ENCODE measurements around the gene RNF223.

Gene RNF223

DNA sequence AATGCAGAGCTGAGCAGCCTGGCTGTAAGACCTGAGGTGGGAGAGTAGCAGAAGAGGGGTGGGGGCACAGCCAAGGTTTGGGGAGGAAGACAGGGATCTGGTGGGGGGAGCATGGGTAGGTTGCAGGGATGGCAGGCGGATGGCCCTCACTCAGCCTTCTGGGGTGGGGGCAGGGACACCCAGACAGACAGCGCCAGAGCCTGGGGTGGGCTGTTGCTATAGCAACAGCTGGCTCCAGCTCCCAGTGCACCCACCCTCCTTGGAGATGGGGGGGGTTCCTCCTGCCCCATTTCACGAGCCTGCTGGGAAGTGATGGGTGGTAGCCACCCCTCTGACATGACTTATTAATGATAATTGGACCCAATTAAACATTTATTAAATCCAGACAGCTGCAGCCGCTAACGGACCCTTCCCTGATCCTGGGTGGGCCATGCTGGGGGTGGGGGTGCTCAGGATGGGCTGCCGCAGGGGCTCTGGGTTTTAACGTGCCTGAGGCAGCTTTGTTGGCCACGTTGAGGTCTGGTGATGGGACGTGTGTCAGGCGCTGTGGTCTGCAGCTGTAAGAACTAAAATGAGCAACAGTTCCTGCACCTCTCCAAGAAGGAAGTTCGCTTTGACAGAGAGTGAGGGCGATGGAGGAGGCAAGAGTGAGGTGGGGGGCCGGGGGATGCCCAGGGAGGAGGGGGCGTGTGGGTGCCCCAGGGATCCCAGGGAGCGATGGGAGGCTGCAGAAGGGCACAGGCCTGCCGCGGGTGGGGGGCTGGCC, 34.8 kb downstream of the RNF223 start:
- ChIA-PET CTCF (interaction anchor here (0.7 to 3.0 kb wide), 10 partner anchors 8 to 83 kb away, joined by 3 to 16 read pairs (median 4); no protein-coding TSS in a partner anchor), POLR2A (interaction anchor here (0.5 kb wide), 1 partner anchor 14 kb away, joined by 3 read pairs; no protein-coding TSS in a partner anchor)
- DNase-seq (ENCODE audit: low read depth, low spot score) = no peak
- TF ChIP-seq, protein P1, sequence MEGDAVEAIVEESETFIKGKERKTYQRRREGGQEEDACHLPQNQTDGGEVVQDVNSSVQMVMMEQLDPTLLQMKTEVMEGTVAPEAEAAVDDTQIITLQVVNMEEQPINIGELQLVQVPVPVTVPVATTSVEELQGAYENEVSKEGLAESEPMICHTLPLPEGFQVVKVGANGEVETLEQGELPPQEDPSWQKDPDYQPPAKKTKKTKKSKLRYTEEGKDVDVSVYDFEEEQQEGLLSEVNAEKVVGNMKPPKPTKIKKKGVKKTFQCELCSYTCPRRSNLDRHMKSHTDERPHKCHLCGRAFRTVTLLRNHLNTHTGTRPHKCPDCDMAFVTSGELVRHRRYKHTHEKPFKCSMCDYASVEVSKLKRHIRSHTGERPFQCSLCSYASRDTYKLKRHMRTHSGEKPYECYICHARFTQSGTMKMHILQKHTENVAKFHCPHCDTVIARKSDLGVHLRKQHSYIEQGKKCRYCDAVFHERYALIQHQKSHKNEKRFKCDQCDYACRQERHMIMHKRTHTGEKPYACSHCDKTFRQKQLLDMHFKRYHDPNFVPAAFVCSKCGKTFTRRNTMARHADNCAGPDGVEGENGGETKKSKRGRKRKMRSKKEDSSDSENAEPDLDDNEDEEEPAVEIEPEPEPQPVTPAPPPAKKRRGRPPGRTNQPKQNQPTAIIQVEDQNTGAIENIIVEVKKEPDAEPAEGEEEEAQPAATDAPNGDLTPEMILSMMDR (IDR thresholded peaks at IDR 0.05; ENCODE audit: insufficient read depth, low read length, missing control alignments) = no peak
- H3K4me3 ChIP-seq (ENCODE audit: low read depth, low read length) = no peak overlapping the region

DNA sequence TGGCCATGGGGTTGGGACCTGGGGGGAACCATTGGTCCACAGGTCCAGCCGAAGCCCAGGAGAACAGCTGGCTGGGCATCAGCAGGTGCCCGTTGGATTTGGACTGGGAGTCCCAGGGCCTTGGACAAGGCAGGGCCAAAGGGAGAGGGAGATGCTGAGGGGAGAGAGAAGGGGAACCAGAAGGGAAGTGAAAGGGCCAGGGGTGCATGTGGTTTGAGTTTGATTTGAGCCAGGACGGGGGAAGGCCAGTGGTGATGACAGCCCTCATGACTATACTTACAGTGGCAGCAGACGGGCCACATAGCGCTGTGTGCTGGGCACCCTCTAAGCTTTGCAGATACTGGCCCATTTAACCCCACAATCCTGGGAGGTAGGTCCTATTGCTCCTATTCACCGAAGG, 35.4 kb downstream of the RNF223 start:
- POLR2A ChIA-PET = no interaction called here
- TF ChIP-seq, protein P1 (IDR thresholded peaks at IDR 0.05; ENCODE audit: insufficient read depth, low read length, missing control alignments) = no peak

DNA sequence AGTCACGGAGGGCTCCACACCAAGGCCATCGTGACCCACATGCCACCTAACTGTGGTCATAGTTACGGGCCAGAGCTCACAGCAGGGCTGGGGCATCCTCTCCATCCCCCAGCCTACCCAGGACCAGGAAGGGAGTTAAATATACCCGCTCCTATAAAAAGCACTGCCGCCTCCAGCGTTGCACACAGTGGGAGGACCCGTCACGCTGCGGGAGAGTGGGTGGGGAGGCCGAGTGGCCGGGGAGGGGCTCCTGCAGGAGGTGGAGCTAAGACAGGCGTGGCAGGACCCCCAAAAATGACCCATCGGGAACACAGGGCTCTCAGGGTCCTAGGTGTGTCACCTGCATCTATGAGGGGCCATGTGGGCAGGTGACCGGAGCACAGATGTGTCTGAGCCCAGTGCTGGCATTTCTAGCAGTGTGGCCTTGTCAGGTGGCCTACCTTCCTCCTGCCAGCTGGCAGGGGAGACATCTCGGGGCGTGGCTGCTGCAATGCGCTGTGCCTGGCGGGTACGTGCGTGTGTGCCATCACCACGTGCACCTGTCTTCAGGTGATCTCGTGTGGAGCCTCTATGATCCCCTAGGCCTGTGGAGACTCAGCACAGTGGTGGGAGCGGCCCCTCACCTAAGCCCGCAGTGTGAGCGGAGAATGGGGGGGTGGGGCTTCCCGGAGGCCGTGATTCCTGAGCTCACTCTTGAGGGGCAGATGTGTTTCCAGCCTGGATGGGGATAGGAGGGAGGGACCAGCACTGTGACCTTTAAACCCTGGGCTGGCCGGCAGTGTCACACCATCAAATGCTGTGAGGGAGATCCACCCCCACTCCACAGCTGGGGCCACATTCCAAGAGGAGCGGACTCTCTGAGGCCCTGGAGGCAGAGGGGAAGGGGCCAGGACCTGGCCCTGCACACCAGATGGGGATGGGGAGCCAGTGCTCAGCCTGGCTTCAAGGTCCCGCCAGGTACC, 36.5 kb downstream of the RNF223 start:
- CTCF ChIA-PET = interaction anchor here (1.2 to 1.5 kb wide), 3 partner anchors 14 to 55 kb away, joined by 3 to 4 read pairs (median 4); no protein-coding TSS in a partner anchor

More for the DNA sequence above, 35.4 kb downstream of the RNF223 start:
- H3K4me3 ChIP-seq (ENCODE audit: low read depth, low read length) = no peak overlapping the region
- no peak for DNase-seq (ENCODE audit: low read depth, low spot score)
- CTCF ChIA-PET = interaction anchor here (1.6 to 3.0 kb wide), 5 partner anchors 16 to 55 kb away, joined by 3 to 16 read pairs (median 8); no protein-coding TSS in a partner anchor

DNA sequence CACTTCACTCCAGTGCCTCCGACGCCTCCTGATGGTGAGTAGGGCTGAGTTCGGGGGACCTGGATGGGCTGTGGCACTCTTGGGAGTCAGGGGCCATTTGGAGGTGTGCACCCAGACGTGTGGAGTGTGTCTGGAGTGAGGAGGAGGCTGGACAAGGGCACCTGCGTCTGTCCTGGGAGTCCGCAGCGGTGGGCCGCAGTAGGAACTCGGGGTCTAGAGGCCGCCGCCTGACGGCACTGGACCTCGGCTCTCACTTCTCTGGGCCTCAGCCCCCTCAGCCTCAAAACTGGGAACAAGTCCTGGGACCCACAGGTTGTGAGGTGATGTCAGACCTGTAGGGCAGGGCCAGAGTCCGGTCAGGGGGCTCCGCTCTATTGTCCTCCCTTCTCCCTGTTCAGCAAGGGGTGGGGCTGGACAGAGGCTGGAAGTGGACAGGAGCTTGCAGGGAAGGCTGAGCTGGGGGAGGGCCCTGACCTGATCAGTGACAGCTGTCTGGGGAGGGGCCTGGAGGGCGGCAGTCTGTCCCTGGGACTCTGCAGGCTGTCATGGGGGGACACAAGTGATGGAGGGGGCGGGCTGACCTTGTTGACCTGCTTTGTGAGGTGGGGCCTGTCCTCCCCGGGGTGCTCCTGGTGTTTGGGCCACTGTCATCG, 38.7 kb downstream of the RNF223 start:
- CTCF ChIA-PET = interaction anchor here (1.3 kb wide), 1 partner anchor 51 kb away, joined by 3 read pairs; no protein-coding TSS in a partner anchor
- POLR2A ChIA-PET = no interaction called here
- H3K4me3 ChIP-seq (ENCODE audit: low read depth, low read length) = no peak overlapping the region
- TF ChIP-seq, protein P1 (IDR thresholded peaks at IDR 0.05; ENCODE audit: insufficient read depth, low read length, missing control alignments) = no peak
- DNase-seq (ENCODE audit: low read depth, low spot score) = no peak

More for the DNA sequence above, 36.5 kb downstream of the RNF223 start:
- no peak for DNase-seq (ENCODE audit: low read depth, low spot score)
- TF ChIP-seq, protein P1 (IDR thresholded peaks at IDR 0.05; ENCODE audit: insufficient read depth, low read length, missing control alignments) = no peak
- POLR2A ChIA-PET = no interaction called here
- no peak overlapping the region for H3K4me3 ChIP-seq (ENCODE audit: low read depth, low read length)

DNA sequence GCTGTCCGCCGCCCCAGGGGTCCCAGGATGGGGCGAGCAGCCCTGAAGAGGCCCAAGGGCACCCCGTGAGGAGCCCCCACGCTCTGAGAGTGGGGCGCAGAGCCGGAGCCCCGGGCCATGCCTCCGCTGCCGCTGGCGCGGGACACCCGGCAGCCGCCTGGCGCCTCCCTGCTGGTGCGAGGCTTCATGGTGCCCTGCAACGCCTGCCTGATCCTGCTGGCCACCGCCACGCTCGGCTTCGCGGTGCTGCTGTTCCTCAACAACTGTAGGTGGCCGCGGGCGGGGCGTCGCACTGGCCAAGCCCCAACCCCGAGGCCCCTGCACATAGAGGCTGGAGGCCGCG, 39.7 kb downstream of the RNF223 start:
- TF ChIP-seq, protein P1 (IDR thresholded peaks at IDR 0.05; ENCODE audit: insufficient read depth, low read length, missing control alignments) = no peak
- no peak for DNase-seq (ENCODE audit: low read depth, low spot score)
- no peak overlapping the region for H3K4me3 ChIP-seq (ENCODE audit: low read depth, low read length)
- ChIA-PET CTCF (interaction anchor here (2.4 kb wide), 1 partner anchor 10 kb away, joined by 11 read pairs; no protein-coding TSS in a partner anchor), POLR2A (no interaction called here)
